Activated T-cell treated with anti-CD3 and anti-CD28 coated beads, Interleukin-2, amount 50 U/mL, for 4 hours (primary cell): ENCODE data around the gene CPS1. TPM values are rescaled to one million over a fixed set of nuclear protein-coding genes. Genes with fewer than 3 reads are reported as not detected.
A peak's percentile ranks its signal among the peaks of the same experiment; 100 is the strongest.

ENCODE experiments used
- ATAC-seq, 2 donors: fragments of 200-7000 bp; cut with Tn5 transposase; one replicate each; pipeline ENCODE4 v1.10.0; 2021
- DNase-seq: peaks from one replicate; pipeline ENCODE4 v3.0.0-alpha.2; 2020
- H3K27me3 Mint-ChIP-seq: one replicate; pipeline ENCODE4 v1.8.0; 2021; ENCODE audit warnings: low read depth, mixed read lengths
- H3K36me3 Mint-ChIP-seq: one replicate; pipeline ENCODE4 v1.8.0; 2022; ENCODE audit warnings: mixed read lengths; ENCODE audit not compliant: insufficient read depth
- H3K4me1 Mint-ChIP-seq: one replicate; pipeline ENCODE4 v1.8.0; 2021; ENCODE audit warnings: low read depth, mixed read lengths
- H3K4me3 Mint-ChIP-seq: one replicate; pipeline ENCODE4 v1.8.0; 2021; ENCODE audit warnings: mild to moderate bottlenecking, moderate library complexity, mixed read lengths
- H3K9me3 Mint-ChIP-seq: one replicate; pipeline ENCODE4 v1.8.0; 2021; ENCODE audit warnings: mixed read lengths
- total RNA-seq, 3 donors: library from RNA; stranded (reverse); gene quantifications; one replicate each; pipeline ENCODE4 v1.2.1, GENCODE V29; 2021

Gene CPS1
- 1 to 10 TPM in 1 of 3 donors, under 1 TPM in 2; 0.73 to 1.3 (median 0.90) TPM for total RNA-seq

- no peak for ATAC-seq
- DNase-seq: no peak
- H3K27me3 Mint-ChIP-seq: no peaks in the 10 kb centered on the region
- no peaks in the 10 kb centered on the region for H3K36me3 Mint-ChIP-seq
- H3K9me3 Mint-ChIP-seq: no peaks in the 10 kb centered on the region
- no peak within 1 kb of the TSS for H3K4me3 Mint-ChIP-seq
- no peaks in the 10 kb centered on the region for H3K4me1 Mint-ChIP-seq
Observed at GRCh38 chr2:210556329-210556980, at the start of gene CPS1. CPS1 (plus strand) TSS chr2:210556599; CDS start chr2:210556734, 135 bp downstream.

GRCh38 chr2:210515911-210516310, 40.5 kb upstream of the CPS1 start:
- Mint-ChIP-seq H3K4me3 (no peak overlapping the region), H3K4me1 (no peaks in the 10 kb centered on the region), H3K9me3 (peaks cover 27% of the 10 kb centered on the region), H3K36me3 (no peaks in the 10 kb centered on the region), H3K27me3 (peaks cover 22% of the 10 kb centered on the region)
- ATAC-seq (no peak), DNase-seq (no peak)

GRCh38 chr2:210517264-210517663, 39.1 kb upstream of the CPS1 start:
- DNase-seq (no peak), ATAC-seq (no peak)
- H3K9me3 Mint-ChIP-seq: peaks cover 27% of the 10 kb centered on the region
- peaks cover 24% of the 10 kb centered on the region for H3K27me3 Mint-ChIP-seq
- H3K36me3 Mint-ChIP-seq: no peaks in the 10 kb centered on the region
- H3K4me3 Mint-ChIP-seq: no peak overlapping the region
- no peaks in the 10 kb centered on the region for H3K4me1 Mint-ChIP-seq

- no peak overlapping the region for H3K4me3 Mint-ChIP-seq
- H3K27me3 Mint-ChIP-seq: peaks cover 23% of the 10 kb centered on the region
- no peak for DNase-seq
- H3K36me3 Mint-ChIP-seq: no peaks in the 10 kb centered on the region
- H3K4me1 Mint-ChIP-seq: no peaks in the 10 kb centered on the region
- peaks cover 18% of the 10 kb centered on the region for H3K9me3 Mint-ChIP-seq
- no peak for ATAC-seq
Observed at GRCh38 chr2:210519594-210519993, 36.8 kb upstream of the CPS1 start.

DNA sequence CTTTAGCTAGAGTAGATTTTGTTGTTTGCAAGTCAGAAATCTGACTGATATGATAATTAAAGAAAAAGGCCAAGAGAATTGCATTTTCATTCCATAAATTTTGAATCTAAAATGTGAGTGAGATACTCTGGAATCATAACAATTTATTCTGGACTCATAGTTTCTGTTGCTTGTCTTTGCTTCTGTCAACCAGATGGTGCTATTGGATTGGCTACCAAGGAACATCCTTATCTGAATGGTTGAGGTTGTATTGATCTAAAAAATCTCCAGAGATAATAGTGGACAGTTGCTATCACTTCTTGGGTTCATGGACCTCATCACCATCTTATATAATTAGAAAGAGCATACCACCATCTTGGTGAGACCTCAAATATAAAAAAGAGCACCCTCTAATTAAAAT, 34.0 kb upstream of the CPS1 start:
- DNase-seq: no peak
- Mint-ChIP-seq H3K4me3 (no peak overlapping the region), H3K36me3 (no peaks in the 10 kb centered on the region), H3K27me3 (peaks cover 10% of the 10 kb centered on the region), H3K4me1 (no peaks in the 10 kb centered on the region), H3K9me3 (no peaks in the 10 kb centered on the region)
- no peak for ATAC-seq

- Mint-ChIP-seq H3K9me3 (no peaks in the 10 kb centered on the region), H3K27me3 (peaks cover 11% of the 10 kb centered on the region), H3K36me3 (no peaks in the 10 kb centered on the region), H3K4me1 (no peaks in the 10 kb centered on the region), H3K4me3 (no peak overlapping the region)
- no peak for DNase-seq
- ATAC-seq: no peak
Observed at GRCh38 chr2:210523650-210524289, 32.6 kb upstream of the CPS1 start.

GRCh38 chr2:210524533-210524932, 31.9 kb upstream of the CPS1 start:
- DNase-seq (no peak), ATAC-seq (no peak)
- H3K36me3 Mint-ChIP-seq: no peaks in the 10 kb centered on the region
- H3K4me3 Mint-ChIP-seq: no peak overlapping the region
- H3K27me3 Mint-ChIP-seq: peaks cover 9% of the 10 kb centered on the region
- no peaks in the 10 kb centered on the region for H3K4me1 Mint-ChIP-seq
- no peaks in the 10 kb centered on the region for H3K9me3 Mint-ChIP-seq

DNA sequence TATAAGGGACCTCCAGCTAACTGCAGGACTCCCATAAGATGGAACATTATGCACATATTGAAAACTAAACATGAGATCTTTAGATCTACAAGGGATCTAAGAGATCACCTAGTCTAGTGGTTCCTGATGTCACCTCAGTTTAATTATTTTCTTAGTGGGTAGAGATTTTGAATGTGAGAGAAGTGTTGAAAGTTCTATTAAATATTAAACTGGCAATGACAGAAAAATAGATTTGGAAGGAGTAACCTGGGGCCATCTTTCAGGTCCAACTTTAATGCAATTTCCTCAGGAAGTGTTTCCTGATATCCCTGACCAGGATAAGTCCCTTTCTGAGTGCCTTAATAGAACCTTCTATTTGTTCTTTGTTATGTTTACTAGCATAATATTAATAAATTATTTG, 29.1 kb upstream of the CPS1 start:
- DNase-seq: no peak
- peaks cover 2% of the 10 kb centered on the region for H3K27me3 Mint-ChIP-seq
- H3K4me1 Mint-ChIP-seq: no peaks in the 10 kb centered on the region
- no peaks in the 10 kb centered on the region for H3K9me3 Mint-ChIP-seq
- no peaks in the 10 kb centered on the region for H3K36me3 Mint-ChIP-seq
- H3K4me3 Mint-ChIP-seq: no peak overlapping the region
- no peak for ATAC-seq

- peaks cover 2% of the 10 kb centered on the region for H3K27me3 Mint-ChIP-seq
- ATAC-seq (no peak), DNase-seq (no peak)
- no peak overlapping the region for H3K4me3 Mint-ChIP-seq
- H3K4me1 Mint-ChIP-seq: no peaks in the 10 kb centered on the region
- H3K9me3 Mint-ChIP-seq: no peaks in the 10 kb centered on the region
- no peaks in the 10 kb centered on the region for H3K36me3 Mint-ChIP-seq
Observed at GRCh38 chr2:210528716-210529115, 27.7 kb upstream of the CPS1 start.

GRCh38 chr2:210531050-210531449, 25.3 kb upstream of the CPS1 start:
- Mint-ChIP-seq H3K4me1 (no peaks in the 10 kb centered on the region), H3K9me3 (no peaks in the 10 kb centered on the region), H3K27me3 (peaks cover 2% of the 10 kb centered on the region), H3K4me3 (no peak overlapping the region), H3K36me3 (no peaks in the 10 kb centered on the region)
- no peak for ATAC-seq
- no peak for DNase-seq

DNA sequence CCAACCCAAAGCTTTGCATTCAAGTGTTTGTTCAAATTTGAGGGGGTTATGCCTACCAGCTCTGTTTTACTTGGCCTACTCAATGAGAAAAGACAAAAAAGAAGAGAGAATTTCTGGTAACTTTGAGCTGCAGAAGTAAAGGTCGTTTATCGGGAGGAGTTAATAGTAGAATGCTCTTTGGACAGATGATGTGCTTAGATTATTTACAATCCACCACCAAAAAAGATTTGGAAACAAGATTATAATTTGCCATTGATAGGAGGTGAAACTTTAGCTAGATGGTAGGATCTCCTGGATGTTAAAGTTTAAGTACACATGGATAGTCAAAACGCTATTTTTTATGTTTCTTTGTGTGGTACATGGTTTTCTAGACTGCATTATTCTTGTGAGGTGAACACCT, 24.9 kb upstream of the CPS1 start:
- ATAC-seq (no peak), DNase-seq (no peak)
- H3K4me1 Mint-ChIP-seq: no peaks in the 10 kb centered on the region
- H3K9me3 Mint-ChIP-seq: no peaks in the 10 kb centered on the region
- H3K27me3 Mint-ChIP-seq: peaks cover 2% of the 10 kb centered on the region
- no peaks in the 10 kb centered on the region for H3K36me3 Mint-ChIP-seq
- no peak overlapping the region for H3K4me3 Mint-ChIP-seq

DNA sequence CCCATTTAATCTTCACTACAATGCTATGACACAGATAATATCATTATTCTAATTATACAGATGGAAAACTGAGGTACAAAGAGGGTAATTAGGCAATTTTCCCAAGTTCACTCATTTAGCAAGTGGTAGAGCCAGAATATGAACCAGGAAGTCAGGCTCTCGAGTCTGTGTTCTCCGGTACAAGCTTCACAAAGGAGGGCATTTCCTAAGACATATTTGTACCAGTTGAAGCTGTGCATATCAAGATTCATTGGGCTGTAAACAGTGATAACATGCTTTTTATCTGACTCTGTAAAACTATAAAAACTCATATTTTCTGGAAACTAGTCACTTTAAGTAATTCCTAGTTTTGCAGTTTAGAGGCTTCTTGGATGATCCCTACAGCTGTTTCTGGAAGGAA, 23.0 kb upstream of the CPS1 start:
- Mint-ChIP-seq H3K27me3 (peaks cover 2% of the 10 kb centered on the region), H3K36me3 (no peaks in the 10 kb centered on the region), H3K4me3 (no peak overlapping the region), H3K9me3 (no peaks in the 10 kb centered on the region), H3K4me1 (no peaks in the 10 kb centered on the region)
- DNase-seq (no peak), ATAC-seq (no peak)

- no peaks in the 10 kb centered on the region for H3K4me1 Mint-ChIP-seq
- H3K36me3 Mint-ChIP-seq: no peaks in the 10 kb centered on the region
- no peaks in the 10 kb centered on the region for H3K27me3 Mint-ChIP-seq
- H3K4me3 Mint-ChIP-seq: no peak overlapping the region
- ATAC-seq: peak in 1 of 2 donors; percentile 4
- DNase-seq: no peak
- H3K9me3 Mint-ChIP-seq: no peaks in the 10 kb centered on the region
Observed at GRCh38 chr2:210534879-210535278, 21.5 kb upstream of the CPS1 start.

DNA sequence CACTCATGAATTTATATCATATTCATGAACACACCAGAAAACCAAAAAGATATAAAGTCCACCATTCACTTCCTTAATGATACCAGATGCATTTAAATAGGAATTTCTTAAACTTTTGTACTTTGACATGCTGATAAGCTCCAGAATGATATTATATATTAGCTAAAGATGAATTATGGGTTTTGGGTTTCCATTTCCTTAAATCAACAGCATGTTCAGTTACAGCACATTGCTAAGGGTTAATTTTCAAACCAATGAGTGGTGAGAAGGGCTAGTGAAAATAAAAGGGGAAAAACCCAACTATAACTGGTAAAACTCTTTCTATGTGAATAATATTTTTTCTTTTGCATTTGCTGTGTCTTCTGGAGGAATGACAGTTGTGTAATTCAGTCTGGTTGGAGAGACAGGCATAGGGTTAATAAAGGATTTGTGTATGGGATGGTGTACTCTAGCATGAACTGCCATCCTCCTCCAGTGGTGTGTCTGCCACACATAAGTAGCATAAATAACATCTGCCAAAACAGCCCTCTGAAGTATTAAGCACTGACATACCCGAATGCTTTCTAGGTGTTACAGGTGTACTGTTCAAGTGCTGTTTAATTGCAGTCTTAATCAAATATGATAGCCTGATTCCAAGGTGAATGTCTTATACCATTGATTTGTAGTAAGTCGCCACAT, 19.3 kb upstream of the CPS1 start:
- DNase-seq (no peak), ATAC-seq (no peak)
- H3K9me3 Mint-ChIP-seq: no peaks in the 10 kb centered on the region
- no peaks in the 10 kb centered on the region for H3K27me3 Mint-ChIP-seq
- H3K36me3 Mint-ChIP-seq: no peaks in the 10 kb centered on the region
- H3K4me1 Mint-ChIP-seq: no peaks in the 10 kb centered on the region
- H3K4me3 Mint-ChIP-seq: no peak overlapping the region

DNA sequence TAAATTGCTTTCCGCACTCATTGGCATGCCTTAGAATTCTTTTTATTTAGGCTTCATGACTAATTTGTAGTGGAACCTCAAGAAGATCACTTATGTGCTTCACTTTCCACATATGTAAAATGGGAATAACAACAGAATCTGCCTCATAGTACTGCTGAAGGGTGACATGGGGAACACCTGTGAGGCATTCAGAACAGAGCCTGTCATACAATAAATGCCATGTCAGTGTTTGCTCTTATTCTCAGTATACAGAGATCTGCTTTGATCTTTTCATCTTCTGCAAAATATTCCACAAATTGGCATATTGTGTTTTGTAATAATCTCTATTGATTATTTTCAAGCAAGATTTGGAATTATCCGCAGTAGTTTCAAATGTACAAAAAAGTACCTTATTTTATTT, 17.4 kb upstream of the CPS1 start:
- no peak for DNase-seq
- ATAC-seq: no peak
- Mint-ChIP-seq H3K4me1 (no peaks in the 10 kb centered on the region), H3K9me3 (no peaks in the 10 kb centered on the region), H3K4me3 (no peak overlapping the region), H3K36me3 (no peaks in the 10 kb centered on the region), H3K27me3 (no peaks in the 10 kb centered on the region)
